Measurements from ENCODE around the gene TXLNB. TPM values are rescaled to one million over a fixed set of nuclear protein-coding genes. Genes with fewer than 3 reads are reported as not detected.

The TXLNB gene
- polyA plus RNA-seq, 1 of the 3 experiments (the other 2 are of a cell fraction), result 0.12 TPM

DNA sequence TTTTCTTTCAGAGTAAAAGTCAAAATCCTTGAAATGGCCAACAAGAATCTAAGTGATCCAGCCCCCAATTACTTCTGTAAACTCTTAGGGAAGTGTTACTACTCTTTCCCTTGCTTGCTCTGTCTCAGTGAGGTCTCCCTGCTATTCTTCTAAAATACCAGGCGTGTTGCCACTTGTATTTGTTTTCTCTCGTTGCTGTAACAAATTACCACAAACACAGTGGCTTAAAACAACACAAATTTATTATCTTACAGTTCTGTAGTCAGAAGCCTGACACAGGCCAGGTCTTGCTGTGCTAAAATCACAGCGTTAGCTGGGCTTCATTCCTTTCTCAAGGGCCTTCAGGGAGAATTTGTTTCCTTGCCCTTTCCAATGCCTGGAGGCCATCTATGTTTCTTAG lies 97.1 kb downstream of the TXLNB start:
- H2AFZ ChIP-seq (ENCODE audit: low read depth), result no peak overlapping the region
- DNase-seq, result no peak
- H3K9me3 ChIP-seq, result no peaks in the 10 kb centered on the region
- H3K4me2 ChIP-seq, result no peak overlapping the region
- no peak overlapping the region for H3K4me3 ChIP-seq (ENCODE audit: low read depth in 2 of 2, low read length in 1 of 2)
- H3K27ac ChIP-seq (ENCODE audit: low read depth in 2 of 2, low read length in 1 of 2), result no peak overlapping the region
- H3K27me3 ChIP-seq (ENCODE audit: insufficient read depth), result no peaks in the 10 kb centered on the region
- 3% methylated on average over 3 of the region's 3 CpGs for WGBS (ENCODE audit: low lambda C conversion rate)
- ChIA-PET POLR2A (no interaction called here), CTCF (no interaction called here)
- H3K79me2 ChIP-seq (ENCODE audit: insufficient read depth), result no peaks in the 10 kb centered on the region
- no peaks in the 10 kb centered on the region for H3F3A ChIP-seq (replicated peaks; ENCODE audit: insufficient read depth)
- no peaks in the 10 kb centered on the region for H3K4me1 ChIP-seq (ENCODE audit: control insufficient read depth in 1 of 2, insufficient read depth in 2 of 2, low read depth in 1 of 2, low read length in 1 of 2)
- no peaks in the 10 kb centered on the region for H3K36me3 ChIP-seq (replicated peaks in 1 of 2; ENCODE audit: control insufficient read depth in 1 of 2, insufficient read depth in 2 of 2, low read length in 1 of 2)
- H3K9me2 ChIP-seq, result no peaks in the 10 kb centered on the region
- no peaks in the 10 kb centered on the region for H4K20me1 ChIP-seq (ENCODE audit: insufficient read depth)
- no peak for TF ChIP-seq EP300 (IDR thresholded peaks at IDR 0.05; ENCODE audit: borderline replicate concordance in 1 of 2, low read depth in 1 of 2, low read length in 1 of 2)
- TF ChIP-seq MAX (IDR thresholded peaks at IDR 0.05; ENCODE audit: low read depth), result no peak
- TF ChIP-seq GATA2 (CRISPR knock-in tag; IDR thresholded peaks at IDR 0.05), result no peak
- no peak for TF ChIP-seq NRF1 (IDR thresholded peaks at IDR 0.05; ENCODE audit: low read depth, low read length)
- TF ChIP-seq, protein P1, sequence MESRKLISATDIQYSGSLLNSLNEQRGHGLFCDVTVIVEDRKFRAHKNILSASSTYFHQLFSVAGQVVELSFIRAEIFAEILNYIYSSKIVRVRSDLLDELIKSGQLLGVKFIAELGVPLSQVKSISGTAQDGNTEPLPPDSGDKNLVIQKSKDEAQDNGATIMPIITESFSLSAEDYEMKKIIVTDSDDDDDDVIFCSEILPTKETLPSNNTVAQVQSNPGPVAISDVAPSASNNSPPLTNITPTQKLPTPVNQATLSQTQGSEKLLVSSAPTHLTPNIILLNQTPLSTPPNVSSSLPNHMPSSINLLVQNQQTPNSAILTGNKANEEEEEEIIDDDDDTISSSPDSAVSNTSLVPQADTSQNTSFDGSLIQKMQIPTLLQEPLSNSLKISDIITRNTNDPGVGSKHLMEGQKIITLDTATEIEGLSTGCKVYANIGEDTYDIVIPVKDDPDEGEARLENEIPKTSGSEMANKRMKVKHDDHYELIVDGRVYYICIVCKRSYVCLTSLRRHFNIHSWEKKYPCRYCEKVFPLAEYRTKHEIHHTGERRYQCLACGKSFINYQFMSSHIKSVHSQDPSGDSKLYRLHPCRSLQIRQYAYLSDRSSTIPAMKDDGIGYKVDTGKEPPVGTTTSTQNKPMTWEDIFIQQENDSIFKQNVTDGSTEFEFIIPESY (IDR thresholded peaks at IDR 0.05; ENCODE audit: borderline replicate concordance, low read depth), result no peak
- no peak for TF ChIP-seq FOXJ3 (CRISPR knock-in tag; IDR thresholded peaks at IDR 0.05)
- no peak for TF ChIP-seq RAD21 (IDR thresholded peaks at IDR 0.05; ENCODE audit: low read length)
- TF ChIP-seq, protein P2, sequence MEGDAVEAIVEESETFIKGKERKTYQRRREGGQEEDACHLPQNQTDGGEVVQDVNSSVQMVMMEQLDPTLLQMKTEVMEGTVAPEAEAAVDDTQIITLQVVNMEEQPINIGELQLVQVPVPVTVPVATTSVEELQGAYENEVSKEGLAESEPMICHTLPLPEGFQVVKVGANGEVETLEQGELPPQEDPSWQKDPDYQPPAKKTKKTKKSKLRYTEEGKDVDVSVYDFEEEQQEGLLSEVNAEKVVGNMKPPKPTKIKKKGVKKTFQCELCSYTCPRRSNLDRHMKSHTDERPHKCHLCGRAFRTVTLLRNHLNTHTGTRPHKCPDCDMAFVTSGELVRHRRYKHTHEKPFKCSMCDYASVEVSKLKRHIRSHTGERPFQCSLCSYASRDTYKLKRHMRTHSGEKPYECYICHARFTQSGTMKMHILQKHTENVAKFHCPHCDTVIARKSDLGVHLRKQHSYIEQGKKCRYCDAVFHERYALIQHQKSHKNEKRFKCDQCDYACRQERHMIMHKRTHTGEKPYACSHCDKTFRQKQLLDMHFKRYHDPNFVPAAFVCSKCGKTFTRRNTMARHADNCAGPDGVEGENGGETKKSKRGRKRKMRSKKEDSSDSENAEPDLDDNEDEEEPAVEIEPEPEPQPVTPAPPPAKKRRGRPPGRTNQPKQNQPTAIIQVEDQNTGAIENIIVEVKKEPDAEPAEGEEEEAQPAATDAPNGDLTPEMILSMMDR (IDR thresholded peaks at IDR 0.05), result no peak
- no peak for TF ChIP-seq TEAD4 (IDR thresholded peaks at IDR 0.05; ENCODE audit: borderline replicate concordance, insufficient read depth)
- no peak overlapping the region for H3K9ac ChIP-seq

Other genes starting within 250 kb of the TXLNB start
- 1.6 and 2.0 TPM in 2 replicates for gene HECA, start 156.9 kb downstream of the TXLNB start, polyA plus RNA-seq (2012; rRNA removed)
- 159 and 173 TPM in 2 replicates for gene CITED2, start 82.7 kb upstream of the TXLNB start, polyA plus RNA-seq (2012; rRNA removed)